Measurements from ENCODE around the gene KCNF1. TPM values are rescaled to one million over a fixed set of nuclear protein-coding genes. Genes with fewer than 3 reads are reported as not detected.

Gene KCNF1
- total RNA-seq, 1 donor from 2014 or later, result 0.55 TPM

DNA sequence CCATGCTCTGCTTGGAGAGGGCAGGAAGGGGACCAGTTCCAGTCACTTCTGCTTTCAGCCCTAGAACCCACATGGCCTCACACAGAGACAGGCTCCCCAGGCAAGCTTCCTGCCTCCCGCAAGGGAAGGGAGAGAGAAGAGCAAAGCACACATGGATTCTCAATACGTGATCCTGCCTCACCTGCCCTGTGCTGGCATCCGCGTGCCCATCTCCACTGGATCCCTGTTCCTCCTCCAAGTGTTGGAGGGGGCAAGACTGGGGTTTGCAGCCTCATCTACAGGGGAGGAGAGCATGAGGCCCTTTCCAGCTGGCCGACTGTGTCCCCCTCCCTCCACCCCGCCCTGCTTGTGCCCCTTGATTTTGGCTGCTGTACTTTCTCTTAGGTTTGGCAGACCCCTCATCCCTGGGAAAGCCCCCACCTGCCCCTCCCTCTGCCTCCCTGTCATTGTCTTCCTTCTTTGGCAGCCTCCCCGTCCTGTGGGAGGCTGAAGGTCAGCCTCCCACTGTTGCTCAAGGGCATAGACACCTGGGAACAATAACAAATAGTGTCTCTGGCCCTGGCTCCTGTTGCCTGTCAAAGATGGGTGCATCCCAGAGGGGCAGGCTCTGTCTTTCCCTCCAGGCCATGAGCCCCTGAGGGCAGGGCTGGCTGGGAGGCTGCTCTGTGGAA is 22.7 kb downstream of the KCNF1 start:
- peaks cover 9% of the 10 kb centered on the region for H3K9me3 Mint-ChIP-seq (ENCODE audit: low read depth)
- peaks cover 20% of the 10 kb centered on the region for H3K27me3 Mint-ChIP-seq
- H3K36me3 Mint-ChIP-seq (ENCODE audit: insufficient read depth), result no peaks in the 10 kb centered on the region
- H3K4me3 Mint-ChIP-seq (ENCODE audit: low read depth), result no peak overlapping the region
- DNase-seq (ENCODE audit: low spot score, unreplicated experiment), result no peak
- peaks cover 6% of the 10 kb centered on the region for H3K4me1 Mint-ChIP-seq (ENCODE audit: low read depth)
- TF ChIP-seq, protein P1, sequence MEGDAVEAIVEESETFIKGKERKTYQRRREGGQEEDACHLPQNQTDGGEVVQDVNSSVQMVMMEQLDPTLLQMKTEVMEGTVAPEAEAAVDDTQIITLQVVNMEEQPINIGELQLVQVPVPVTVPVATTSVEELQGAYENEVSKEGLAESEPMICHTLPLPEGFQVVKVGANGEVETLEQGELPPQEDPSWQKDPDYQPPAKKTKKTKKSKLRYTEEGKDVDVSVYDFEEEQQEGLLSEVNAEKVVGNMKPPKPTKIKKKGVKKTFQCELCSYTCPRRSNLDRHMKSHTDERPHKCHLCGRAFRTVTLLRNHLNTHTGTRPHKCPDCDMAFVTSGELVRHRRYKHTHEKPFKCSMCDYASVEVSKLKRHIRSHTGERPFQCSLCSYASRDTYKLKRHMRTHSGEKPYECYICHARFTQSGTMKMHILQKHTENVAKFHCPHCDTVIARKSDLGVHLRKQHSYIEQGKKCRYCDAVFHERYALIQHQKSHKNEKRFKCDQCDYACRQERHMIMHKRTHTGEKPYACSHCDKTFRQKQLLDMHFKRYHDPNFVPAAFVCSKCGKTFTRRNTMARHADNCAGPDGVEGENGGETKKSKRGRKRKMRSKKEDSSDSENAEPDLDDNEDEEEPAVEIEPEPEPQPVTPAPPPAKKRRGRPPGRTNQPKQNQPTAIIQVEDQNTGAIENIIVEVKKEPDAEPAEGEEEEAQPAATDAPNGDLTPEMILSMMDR (IDR thresholded peaks at IDR 0.05; ENCODE audit: unreplicated experiment), result no peak
- H3K27ac Mint-ChIP-seq, result no peak overlapping the region

DNA sequence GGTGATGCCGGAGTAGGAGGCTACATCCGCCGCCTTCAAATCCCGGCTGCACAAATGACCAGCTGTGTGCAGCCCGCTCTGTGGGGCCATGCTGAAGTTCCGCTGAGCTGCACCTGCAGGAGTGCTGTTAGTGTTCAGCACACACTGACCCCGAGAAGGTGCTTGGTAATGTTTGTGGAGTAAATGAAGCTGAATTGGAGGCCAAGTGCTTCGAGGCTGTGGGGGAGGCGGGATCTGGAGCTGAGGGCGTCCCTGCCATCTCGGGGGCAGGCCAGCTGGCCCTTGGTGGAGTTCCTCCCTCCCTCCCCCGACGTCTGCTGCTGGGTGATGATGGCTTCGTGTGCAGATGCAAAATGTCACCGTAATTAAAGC is 23.2 kb downstream of the KCNF1 start:
- TF ChIP-seq, protein P1 (IDR thresholded peaks at IDR 0.05; ENCODE audit: unreplicated experiment), result no peak
- H3K36me3 Mint-ChIP-seq (ENCODE audit: insufficient read depth), result no peaks in the 10 kb centered on the region
- H3K27ac Mint-ChIP-seq, result no peak overlapping the region
- peaks cover 11% of the 10 kb centered on the region for H3K9me3 Mint-ChIP-seq (ENCODE audit: low read depth)
- peaks cover 17% of the 10 kb centered on the region for H3K27me3 Mint-ChIP-seq
- DNase-seq (ENCODE audit: low spot score, unreplicated experiment), result no peak
- no peak overlapping the region for H3K4me3 Mint-ChIP-seq (ENCODE audit: low read depth)
- H3K4me1 Mint-ChIP-seq (ENCODE audit: low read depth), result peaks cover 6% of the 10 kb centered on the region

DNA sequence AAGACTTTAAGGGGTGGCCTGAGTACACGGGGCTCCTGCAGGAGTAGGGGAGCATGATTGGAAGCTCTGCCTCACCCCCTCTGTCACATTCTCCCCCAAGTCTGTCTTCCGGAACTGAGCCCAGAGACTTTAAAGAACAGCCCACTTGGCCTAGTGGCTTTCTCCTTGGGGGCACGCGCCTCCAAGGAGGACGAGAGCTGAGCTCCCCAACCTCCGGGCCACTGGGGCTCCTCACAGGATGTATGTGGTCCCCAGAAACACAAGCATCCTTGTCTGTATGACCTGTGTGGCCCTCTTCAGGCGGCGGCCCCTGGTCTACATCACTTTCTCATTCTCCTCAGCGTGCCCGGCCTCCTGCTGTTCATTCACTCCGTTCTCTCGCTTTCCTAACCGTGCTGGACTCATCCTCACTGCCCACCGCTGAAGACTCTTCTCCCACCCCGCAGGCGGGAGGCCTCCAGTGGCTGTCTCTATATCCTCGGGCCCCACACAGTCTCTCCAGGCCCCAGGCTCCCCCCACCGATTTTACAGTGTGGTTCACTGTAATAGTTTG is 23.7 kb downstream of the KCNF1 start:
- H3K27me3 Mint-ChIP-seq, result peaks cover 17% of the 10 kb centered on the region
- peaks cover 11% of the 10 kb centered on the region for H3K9me3 Mint-ChIP-seq (ENCODE audit: low read depth)
- no peak overlapping the region for H3K27ac Mint-ChIP-seq

DNA sequence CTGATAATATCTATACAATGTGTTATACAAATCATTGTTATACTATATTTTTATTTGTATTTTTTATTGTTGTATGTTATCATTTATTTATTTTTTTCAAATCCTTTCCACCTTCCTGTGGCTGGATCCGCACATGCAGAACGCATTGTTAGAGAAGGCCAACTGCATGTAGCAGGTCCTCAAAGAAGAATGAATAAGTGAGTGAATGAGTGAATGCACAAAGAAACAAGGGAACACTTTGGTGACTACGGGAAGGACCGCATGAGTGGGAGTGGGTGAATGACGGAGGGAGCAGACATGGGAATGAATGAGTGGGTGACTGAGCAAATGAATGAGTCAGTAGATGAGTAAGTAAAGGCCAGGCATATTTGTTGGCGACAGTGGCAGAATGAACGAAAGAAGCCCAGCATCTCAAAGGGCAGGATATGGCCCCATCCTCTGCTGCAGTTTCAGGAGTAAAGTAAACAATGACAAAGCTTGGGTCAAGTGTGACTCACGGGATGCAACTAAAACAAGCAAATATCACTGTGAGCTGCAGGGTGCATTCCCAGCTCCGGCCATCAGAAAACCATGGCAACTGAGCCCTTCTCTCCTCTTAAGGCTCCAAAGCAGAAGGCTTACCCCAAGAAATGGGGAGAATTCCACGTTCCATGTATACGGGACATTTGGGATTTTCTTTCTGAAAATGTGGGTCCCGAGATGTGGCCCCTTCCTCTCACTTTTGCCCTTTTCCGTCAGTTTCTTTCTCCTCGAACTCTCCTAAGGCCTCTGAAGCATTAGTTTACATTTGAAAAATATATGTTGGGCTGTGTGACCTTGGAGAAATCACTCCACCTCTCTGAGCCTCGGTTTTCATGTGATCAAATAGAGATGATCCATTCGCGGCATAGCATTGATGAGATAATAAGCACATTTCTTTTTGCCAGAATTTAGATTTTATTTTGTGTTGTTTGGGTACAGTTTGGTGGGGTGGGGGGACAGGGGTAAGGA is 24.5 kb downstream of the KCNF1 start:
- TF ChIP-seq, protein P1 (IDR thresholded peaks at IDR 0.05; ENCODE audit: unreplicated experiment), result no peak
- peaks cover 11% of the 10 kb centered on the region for H3K9me3 Mint-ChIP-seq (ENCODE audit: low read depth)
- no peaks in the 10 kb centered on the region for H3K36me3 Mint-ChIP-seq (ENCODE audit: insufficient read depth)
- peaks cover 6% of the 10 kb centered on the region for H3K4me1 Mint-ChIP-seq (ENCODE audit: low read depth)
- H3K4me3 Mint-ChIP-seq (ENCODE audit: low read depth), result no peak overlapping the region
- DNase-seq (ENCODE audit: low spot score, unreplicated experiment), result no peak
- H3K27ac Mint-ChIP-seq, result no peak overlapping the region
- peaks cover 17% of the 10 kb centered on the region for H3K27me3 Mint-ChIP-seq

More for the DNA sequence above, 23.7 kb downstream of the KCNF1 start:
- H3K4me3 Mint-ChIP-seq (ENCODE audit: low read depth), result no peak overlapping the region
- DNase-seq (ENCODE audit: low spot score, unreplicated experiment), result no peak
- H3K36me3 Mint-ChIP-seq (ENCODE audit: insufficient read depth), result no peaks in the 10 kb centered on the region
- H3K4me1 Mint-ChIP-seq (ENCODE audit: low read depth), result peaks cover 6% of the 10 kb centered on the region
- TF ChIP-seq, protein P1 (IDR thresholded peaks at IDR 0.05; ENCODE audit: unreplicated experiment), result no peak

DNA sequence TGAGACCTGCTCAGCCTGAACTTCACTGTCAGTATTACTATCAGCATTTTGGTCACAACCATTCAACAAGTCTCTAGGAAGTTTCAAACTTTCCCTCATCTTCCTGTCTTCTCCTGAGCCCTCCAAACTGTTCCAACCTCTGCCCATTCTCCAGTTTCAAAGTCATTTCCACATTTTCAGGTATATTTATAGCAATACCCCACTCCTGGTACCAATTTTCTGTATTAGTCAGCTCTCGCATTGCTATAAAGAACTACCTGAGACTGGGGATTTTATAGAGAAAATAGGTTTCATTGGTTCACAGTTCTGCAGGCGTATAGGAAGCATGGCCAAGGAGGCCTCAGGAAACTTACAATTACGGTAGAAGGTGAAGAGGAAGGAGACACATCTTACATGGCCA is 27.3 kb downstream of the KCNF1 start:
- DNase-seq (ENCODE audit: low spot score, unreplicated experiment), result no peak
- Mint-ChIP-seq H3K9me3 (ENCODE audit: low read depth) (peaks cover 11% of the 10 kb centered on the region), H3K4me3 (ENCODE audit: low read depth) (no peak overlapping the region), H3K4me1 (ENCODE audit: low read depth) (peaks cover 6% of the 10 kb centered on the region), H3K36me3 (ENCODE audit: insufficient read depth) (no peaks in the 10 kb centered on the region), H3K27me3 (peaks cover 5% of the 10 kb centered on the region), H3K27ac (no peak overlapping the region)
- TF ChIP-seq, protein P1 (IDR thresholded peaks at IDR 0.05; ENCODE audit: unreplicated experiment), result no peak
